ENCODE results near the gene STIM1.

The STIM1 gene

GRCh38 chr11:4094348-4095291 lies 239.2 kb downstream of the STIM1 start, which contains the start of gene RRM1:
RRM1 (plus strand) TSS chr11:4094799; CDS start chr11:4095013, 214 bp downstream.
- Histone ChIP-seq H2AK5ac (ENCODE audit: low read length) (no peak within 1 kb of the TSS), H3K27me3 (ENCODE audit: insufficient read depth, low read length, poor library complexity) (no peaks in the 10 kb centered on the region), H3K9ac (ENCODE audit: low read length) (peak within 1 kb of the TSS; percentile 97), H3K79me1 (ENCODE audit: low read length) (peaks cover 10% of the 10 kb centered on the region), H2BK120ac (ENCODE audit: low read depth, low read length) (no peak within 1 kb of the TSS), H3K18ac (ENCODE audit: low read length) (peak within 1 kb of the TSS; percentile 92), H2BK5ac (ENCODE audit: low read length) (peak within 1 kb of the TSS; percentile 73), H4K8ac (ENCODE audit: low read depth, low read length) (peak within 1 kb of the TSS; percentile 31), H3K4me2 (ENCODE audit: low read length) (peak within 1 kb of the TSS; percentile 97), H4K5ac (ENCODE audit: low read length) (peak within 1 kb of the TSS; percentile 26), H3K4me1 (ENCODE audit: control insufficient read depth, low read depth, low read length) (peaks cover 5% of the 10 kb centered on the region), H3K79me2 (ENCODE audit: control insufficient read depth, insufficient read depth, low read length) (peaks cover 16% of the 10 kb centered on the region), H3K36me3 (ENCODE audit: control insufficient read depth, insufficient read depth, low read length) (no peaks in the 10 kb centered on the region), H2BK15ac (replicated peaks; ENCODE audit: low read depth) (no peak within 1 kb of the TSS), H3K27ac (ENCODE audit: low read depth, low read length) (peak within 1 kb of the TSS; percentile 88), H3K23ac (ENCODE audit: low read length) (peak within 1 kb of the TSS; percentile 91), H3K4ac (ENCODE audit: low read depth, low read length) (peak within 1 kb of the TSS; percentile 49), H3K4me3 (ENCODE audit: low read length) (peak within 1 kb of the TSS; percentile 89), H3K56ac (ENCODE audit: low read length) (peak within 1 kb of the TSS; percentile 98)
- peak; percentile 99 for DNase-seq
- no CpG with 5 or more reads among the region's 74 CpGs for WGBS (ENCODE audit: extremely low coverage, insufficient coverage, low lambda C conversion rate)

GRCh38 chr11:4095509-4096230 lies 240.2 kb downstream of the STIM1 start:
- no CpG with 5 or more reads among the region's 10 CpGs for WGBS (ENCODE audit: extremely low coverage, insufficient coverage, low lambda C conversion rate)
- Histone ChIP-seq H3K4me1 (ENCODE audit: control insufficient read depth, low read depth, low read length) (peaks cover 5% of the 10 kb centered on the region), H3K79me1 (ENCODE audit: low read length) (peaks cover 12% of the 10 kb centered on the region), H3K27me3 (ENCODE audit: insufficient read depth, low read length, poor library complexity) (no peaks in the 10 kb centered on the region), H2BK15ac (replicated peaks; ENCODE audit: low read depth) (no peak overlapping the region), H3K4me2 (ENCODE audit: low read length) (peak overlapping the region; percentile 97), H3K36me3 (ENCODE audit: control insufficient read depth, insufficient read depth, low read length) (no peaks in the 10 kb centered on the region), H2BK120ac (ENCODE audit: low read depth, low read length) (no peak overlapping the region), H3K56ac (ENCODE audit: low read length) (peak overlapping the region; percentile 98), H3K4ac (ENCODE audit: low read depth, low read length) (peak overlapping the region; percentile 47), H2AK5ac (ENCODE audit: low read length) (no peak overlapping the region), H4K5ac (ENCODE audit: low read length) (no peak overlapping the region), H3K4me3 (ENCODE audit: low read length) (peak overlapping the region; percentile 89), H3K79me2 (ENCODE audit: control insufficient read depth, insufficient read depth, low read length) (peaks cover 19% of the 10 kb centered on the region), H3K23ac (ENCODE audit: low read length) (peak overlapping the region; percentile 91), H4K8ac (ENCODE audit: low read depth, low read length) (no peak overlapping the region), H3K9ac (ENCODE audit: low read length) (peak overlapping the region; percentile 97), H3K18ac (ENCODE audit: low read length) (no peak overlapping the region), H2BK5ac (ENCODE audit: low read length) (no peak overlapping the region), H3K27ac (ENCODE audit: low read depth, low read length) (no peak overlapping the region)
- peak; percentile 61 for DNase-seq

DNA sequence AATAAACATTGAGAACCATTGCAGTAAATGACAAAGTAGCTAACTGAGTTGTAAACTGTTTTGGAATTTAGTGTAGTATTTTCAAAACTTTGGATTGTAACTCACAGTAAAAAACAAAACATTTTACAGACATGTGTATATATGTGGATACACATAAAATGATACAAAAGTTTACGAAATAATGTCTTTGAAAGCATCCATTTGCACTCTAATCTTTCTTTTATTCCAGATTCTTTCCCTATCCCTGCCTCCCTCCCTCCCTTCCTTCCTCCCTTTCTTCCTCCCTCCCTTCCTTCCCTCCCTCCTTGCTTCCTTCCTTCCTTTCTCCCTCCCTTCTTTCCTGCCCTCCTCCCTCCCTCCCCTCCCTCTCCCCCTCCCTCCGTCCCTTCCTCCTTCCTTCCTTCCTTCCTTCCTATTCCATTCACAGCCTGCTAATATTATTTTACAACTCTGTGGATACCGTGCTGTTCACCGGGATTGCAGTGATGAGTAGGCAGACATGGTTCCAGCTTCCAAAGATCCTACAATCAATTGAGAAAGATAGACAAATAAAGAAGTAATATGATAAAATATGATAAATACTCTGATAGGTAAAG lies 242.7 kb downstream of the STIM1 start:
- no peak overlapping the region for H4K5ac ChIP-seq (ENCODE audit: low read length)
- H2AK5ac ChIP-seq (ENCODE audit: low read length), result no peak overlapping the region
- no peak overlapping the region for H3K18ac ChIP-seq (ENCODE audit: low read length)
- H3K4me3 ChIP-seq (ENCODE audit: low read length), result no peak overlapping the region
- no peak for DNase-seq
- no peak overlapping the region for H3K27ac ChIP-seq (ENCODE audit: low read depth, low read length)
- H3K4ac ChIP-seq (ENCODE audit: low read depth, low read length), result no peak overlapping the region
- no peaks in the 10 kb centered on the region for H3K36me3 ChIP-seq (ENCODE audit: control insufficient read depth, insufficient read depth, low read length)
- no peak overlapping the region for H3K9ac ChIP-seq (ENCODE audit: low read length)
- no peak overlapping the region for H3K4me2 ChIP-seq (ENCODE audit: low read length)
- H3K79me1 ChIP-seq (ENCODE audit: low read length), result peaks cover 14% of the 10 kb centered on the region
- H3K56ac ChIP-seq (ENCODE audit: low read length), result no peak overlapping the region
- no peak overlapping the region for H2BK5ac ChIP-seq (ENCODE audit: low read length)
- H3K27me3 ChIP-seq (ENCODE audit: insufficient read depth, low read length, poor library complexity), result no peaks in the 10 kb centered on the region
- peaks cover 5% of the 10 kb centered on the region for H3K4me1 ChIP-seq (ENCODE audit: control insufficient read depth, low read depth, low read length)
- H2BK15ac ChIP-seq (replicated peaks; ENCODE audit: low read depth), result no peak overlapping the region
- no peak overlapping the region for H3K23ac ChIP-seq (ENCODE audit: low read length)
- no peak overlapping the region for H2BK120ac ChIP-seq (ENCODE audit: low read depth, low read length)
- H3K79me2 ChIP-seq (ENCODE audit: control insufficient read depth, insufficient read depth, low read length), result peaks cover 21% of the 10 kb centered on the region
- WGBS (ENCODE audit: extremely low coverage, insufficient coverage, low lambda C conversion rate), result no CpG with 5 or more reads among the region's 4 CpGs
- H4K8ac ChIP-seq (ENCODE audit: low read depth, low read length), result no peak overlapping the region

DNA sequence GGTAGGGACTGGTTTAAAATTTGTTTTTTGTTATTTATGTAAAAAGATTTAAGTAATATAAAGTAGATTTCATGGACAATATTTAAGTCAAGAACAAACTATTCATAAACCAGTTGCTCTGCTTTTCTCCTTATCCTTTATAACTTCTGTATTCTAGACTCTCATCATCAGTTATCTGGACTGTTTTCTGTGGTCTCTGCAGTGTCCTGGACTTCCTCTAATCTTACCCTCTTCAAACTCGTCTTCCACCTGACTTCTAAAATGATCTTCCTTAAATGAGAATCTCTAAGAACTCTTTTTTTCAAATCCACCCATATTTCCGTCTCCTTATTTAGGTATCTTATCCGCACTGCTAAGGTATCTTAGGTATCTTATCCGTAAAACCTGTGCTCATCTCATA lies 247.2 kb downstream of the STIM1 start:
- H2BK15ac ChIP-seq (replicated peaks; ENCODE audit: low read depth), result no peak overlapping the region
- WGBS (ENCODE audit: extremely low coverage, insufficient coverage, low lambda C conversion rate), result no CpG with 5 or more reads among the region's 4 CpGs
- no peak for DNase-seq
- H3K27ac ChIP-seq (ENCODE audit: low read depth, low read length), result no peak overlapping the region
- H4K8ac ChIP-seq (ENCODE audit: low read depth, low read length), result no peak overlapping the region
- no peaks in the 10 kb centered on the region for H3K36me3 ChIP-seq (ENCODE audit: control insufficient read depth, insufficient read depth, low read length)
- no peak overlapping the region for H2BK120ac ChIP-seq (ENCODE audit: low read depth, low read length)
- H3K4ac ChIP-seq (ENCODE audit: low read depth, low read length), result no peak overlapping the region
- H3K9ac ChIP-seq (ENCODE audit: low read length), result no peak overlapping the region
- no peak overlapping the region for H3K4me3 ChIP-seq (ENCODE audit: low read length)
- H3K18ac ChIP-seq (ENCODE audit: low read length), result no peak overlapping the region
- H3K79me2 ChIP-seq (ENCODE audit: control insufficient read depth, insufficient read depth, low read length), result peaks cover 9% of the 10 kb centered on the region
- no peak overlapping the region for H2AK5ac ChIP-seq (ENCODE audit: low read length)
- H4K5ac ChIP-seq (ENCODE audit: low read length), result no peak overlapping the region
- H3K4me1 ChIP-seq (ENCODE audit: control insufficient read depth, low read depth, low read length), result peaks cover 3% of the 10 kb centered on the region
- no peak overlapping the region for H3K56ac ChIP-seq (ENCODE audit: low read length)
- H3K23ac ChIP-seq (ENCODE audit: low read length), result no peak overlapping the region
- H3K4me2 ChIP-seq (ENCODE audit: low read length), result no peak overlapping the region
- H2BK5ac ChIP-seq (ENCODE audit: low read length), result no peak overlapping the region
- H3K27me3 ChIP-seq (ENCODE audit: insufficient read depth, low read length, poor library complexity), result no peaks in the 10 kb centered on the region
- H3K79me1 ChIP-seq (ENCODE audit: low read length), result peaks cover 7% of the 10 kb centered on the region

DNA sequence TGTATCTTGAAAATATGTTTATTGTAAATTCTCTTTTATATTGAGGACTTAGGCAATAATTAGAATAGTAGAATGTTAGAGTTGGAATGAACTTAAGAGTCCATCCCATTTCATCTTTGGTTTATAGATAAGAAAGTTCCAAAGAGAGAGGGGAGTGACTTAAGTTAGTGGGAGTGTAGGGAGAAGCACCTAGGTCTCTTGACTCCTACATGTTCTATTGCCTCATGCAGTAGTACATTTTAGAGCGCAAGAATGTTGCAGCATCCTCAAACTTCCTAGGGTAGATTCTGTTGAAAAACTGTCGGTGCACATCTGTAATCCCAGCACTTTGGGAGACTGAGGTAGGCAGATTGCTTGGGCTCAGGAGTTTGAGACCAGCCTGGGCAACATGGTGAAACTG lies 247.8 kb downstream of the STIM1 start:
- peaks cover 3% of the 10 kb centered on the region for H3K4me1 ChIP-seq (ENCODE audit: control insufficient read depth, low read depth, low read length)
- H3K27ac ChIP-seq (ENCODE audit: low read depth, low read length), result no peak overlapping the region
- H3K18ac ChIP-seq (ENCODE audit: low read length), result no peak overlapping the region
- H3K4me2 ChIP-seq (ENCODE audit: low read length), result no peak overlapping the region
- no peaks in the 10 kb centered on the region for H3K27me3 ChIP-seq (ENCODE audit: insufficient read depth, low read length, poor library complexity)
- peaks cover 9% of the 10 kb centered on the region for H3K79me2 ChIP-seq (ENCODE audit: control insufficient read depth, insufficient read depth, low read length)
- H3K4me3 ChIP-seq (ENCODE audit: low read length), result no peak overlapping the region
- peaks cover 7% of the 10 kb centered on the region for H3K79me1 ChIP-seq (ENCODE audit: low read length)
- H2AK5ac ChIP-seq (ENCODE audit: low read length), result no peak overlapping the region
- WGBS (ENCODE audit: extremely low coverage, insufficient coverage, low lambda C conversion rate), result no CpG with 5 or more reads among the region's 2 CpGs
- H2BK5ac ChIP-seq (ENCODE audit: low read length), result no peak overlapping the region
- no peak overlapping the region for H4K5ac ChIP-seq (ENCODE audit: low read length)
- H3K4ac ChIP-seq (ENCODE audit: low read depth, low read length), result no peak overlapping the region
- H3K9ac ChIP-seq (ENCODE audit: low read length), result no peak overlapping the region
- no peak overlapping the region for H3K56ac ChIP-seq (ENCODE audit: low read length)
- H2BK15ac ChIP-seq (replicated peaks; ENCODE audit: low read depth), result no peak overlapping the region
- no peak overlapping the region for H4K8ac ChIP-seq (ENCODE audit: low read depth, low read length)
- no peak for DNase-seq
- H3K23ac ChIP-seq (ENCODE audit: low read length), result no peak overlapping the region
- H3K36me3 ChIP-seq (ENCODE audit: control insufficient read depth, insufficient read depth, low read length), result no peaks in the 10 kb centered on the region
- no peak overlapping the region for H2BK120ac ChIP-seq (ENCODE audit: low read depth, low read length)

Measured in mesendoderm (in vitro differentiated cells).